Activated CD8-positive, alpha-beta memory T cell treated with anti-CD3 and anti-CD28 coated beads for 1 hour (primary cell): ENCODE results near the gene HEMK1.

Experiments
- DNase-seq, 2 donors: peaks; one replicate each; pipeline ENCODE4 v3.0.0-alpha.2; 2020; ENCODE audit warnings: low read depth in 1 of 2; ENCODE audit errors: extremely low read depth in 1 of 2

Gene HEMK1

GRCh38 chr3:50599115-50599715 is 29.9 kb downstream of the HEMK1 start:
- DNase-seq = no peak

GRCh38 chr3:50599716-50600118 is 30.4 kb downstream of the HEMK1 start:
- no peak for DNase-seq

- no peak for DNase-seq
Measured at GRCh38 chr3:50600141-50600753, 30.9 kb downstream of the HEMK1 start.

GRCh38 chr3:50600841-50601591 is 31.7 kb downstream of the HEMK1 start:
- peak; percentile 42 to 52 for DNase-seq

GRCh38 chr3:50602595-50603191 is 33.4 kb downstream of the HEMK1 start:
- DNase-seq = no peak

- DNase-seq = no peak
Measured at GRCh38 chr3:50603261-50604109, 34.2 kb downstream of the HEMK1 start.

GRCh38 chr3:50604110-50604621 is 34.8 kb downstream of the HEMK1 start:
- DNase-seq = no peak

- DNase-seq = no peak
Measured at GRCh38 chr3:50604628-50605588, 35.6 kb downstream of the HEMK1 start.

GRCh38 chr3:50605901-50606326 is 36.6 kb downstream of the HEMK1 start:
- DNase-seq = no peak

- DNase-seq = no peak
Measured at GRCh38 chr3:50606596-50606995, 37.3 kb downstream of the HEMK1 start.

- DNase-seq = no peak
Measured at GRCh38 chr3:50607271-50608091, 38.2 kb downstream of the HEMK1 start.

- DNase-seq = no peak
Measured at GRCh38 chr3:50608278-50608677, 39.0 kb downstream of the HEMK1 start.

GRCh38 chr3:50609071-50609762 is 39.9 kb downstream of the HEMK1 start:
- DNase-seq = no peak

GRCh38 chr3:50609763-50610085 is 40.4 kb downstream of the HEMK1 start:
- no peak for DNase-seq

- no peak for DNase-seq
Measured at GRCh38 chr3:50610181-50610971, 41.1 kb downstream of the HEMK1 start.

- DNase-seq = no peak
Measured at GRCh38 chr3:50610992-50611463, 41.7 kb downstream of the HEMK1 start.
